MM.1S (cell line): ENCODE measurements around the gene ZMIZ1.

Source experiments
- DNase-seq: peaks from one replicate; pipeline ENCODE4 v3.0.0-alpha.2; 2015
- H2AFZ ChIP-seq: fragments of 300-600 bp; sonication (generic); 2 replicates; pipeline ENCODE4 v1.6.0; 2016; ENCODE audit warnings: antibody characterized with exemption, low read length
- H3F3A ChIP-seq: fragments of 300-600 bp; sonication (generic); 2 replicates; pipeline ENCODE4 v1.6.1; 2016; ENCODE audit warnings: mild to moderate bottlenecking, antibody characterized with exemption, low read length, moderate library complexity, mixed read lengths; ENCODE audit not compliant: insufficient read depth
- H3K27ac ChIP-seq: fragments of 300-600 bp; sonication (generic); 2 replicates; pipeline ENCODE4 v1.5.1; 2016; ENCODE audit warnings: mild to moderate bottlenecking, low read length
- H3K27me3 ChIP-seq: fragments of 300-600 bp; sonication (generic); replicated peaks from 2 replicates; pipeline ENCODE4 v1.6.0; 2016; ENCODE audit warnings: low read length; ENCODE audit not compliant: insufficient read depth
- H3K36me3 ChIP-seq: fragments of 300-600 bp; sonication (generic); replicated peaks from 2 replicates; pipeline ENCODE4 v1.6.1; 2016; ENCODE audit warnings: mild to moderate bottlenecking, low read length, mixed read lengths; ENCODE audit not compliant: insufficient read depth
- H3K4me1 ChIP-seq: fragments of 300-600 bp; sonication (generic); 2 replicates; pipeline ENCODE4 v1.6.1; 2016; ENCODE audit warnings: low read length, mixed read lengths
- H3K4me2 ChIP-seq: fragments of 300-600 bp; sonication (generic); 2 replicates; pipeline ENCODE4 v1.6.0; 2016; ENCODE audit warnings: low read depth, low read length
- H3K4me3 ChIP-seq: fragments of 300-600 bp; sonication (generic); 2 replicates; pipeline ENCODE4 v1.5.1; 2016; ENCODE audit warnings: low read length, mixed read lengths
- H3K79me2 ChIP-seq: fragments of 300-600 bp; sonication (generic); 2 replicates; pipeline ENCODE4 v1.6.1; 2016; ENCODE audit warnings: mixed run types, low read length, mixed read lengths
- H3K9ac ChIP-seq: fragments of 300-600 bp; sonication (generic); 2 replicates; pipeline ENCODE4 v1.6.1; 2016; ENCODE audit warnings: low read length, mixed read lengths
- H3K9me2 ChIP-seq: fragments of 300-600 bp; sonication (generic); replicated peaks from 2 replicates; pipeline ENCODE4 v1.6.1; 2016; ENCODE audit warnings: mild to moderate bottlenecking, low read length, mixed read lengths; ENCODE audit not compliant: insufficient read depth
- H3K9me3 ChIP-seq: fragments of 300-600 bp; sonication (generic); replicated peaks from 2 replicates; pipeline ENCODE4 v1.6.1; 2016; ENCODE audit warnings: mild to moderate bottlenecking, low read length, mixed read lengths; ENCODE audit not compliant: insufficient read depth
- H4K20me1 ChIP-seq: fragments of 300-600 bp; sonication (generic); 2 replicates; pipeline ENCODE4 v1.6.1; 2016; ENCODE audit warnings: mild to moderate bottlenecking, low read length, moderate library complexity, mixed read lengths; ENCODE audit not compliant: insufficient read depth
- CTCF ChIP-seq: fragments of 300-600 bp; sonication (generic); IDR thresholded peaks from 2 replicates; pipeline ENCODE4 v1.5.1; 2016; ENCODE audit warnings: antibody characterized with exemption, low read length, mixed read lengths
- EZH2 ChIP-seq: fragments of 300-600 bp; sonication (generic); optimal IDR thresholded peaks from 2 replicates; pipeline ENCODE3; 2017; ENCODE audit warnings: low read depth, mild to moderate bottlenecking, antibody characterized with exemption, low read length, mixed read lengths
- EZH2phosphoT487 ChIP-seq: fragments of 300-600 bp; sonication (generic); IDR thresholded peaks from 2 replicates; pipeline ENCODE4 v1.6.1; 2018; ENCODE audit warnings: antibody characterized with exemption, low read length

Gene ZMIZ1

GRCh38 chr10:79224263-79224949, 155.6 kb downstream of the ZMIZ1 start:
- Histone ChIP-seq H2AFZ (no peak overlapping the region), H3F3A (no peaks in the 10 kb centered on the region), H3K9me2 (no peaks in the 10 kb centered on the region), H3K4me2 (no peak overlapping the region), H4K20me1 (no peaks in the 10 kb centered on the region), H3K27ac (no peak overlapping the region), H3K4me3 (no peak overlapping the region), H3K27me3 (no peaks in the 10 kb centered on the region), H3K36me3 (no peaks in the 10 kb centered on the region), H3K4me1 (peaks cover 12% of the 10 kb centered on the region), H3K79me2 (no peaks in the 10 kb centered on the region), H3K9ac (no peak overlapping the region), H3K9me3 (no peaks in the 10 kb centered on the region)
- DNase-seq = no peak
- no peak for TF ChIP-seq EZH2phosphoT487
- no peak for TF ChIP-seq CTCF
- no peak for TF ChIP-seq EZH2

DNA sequence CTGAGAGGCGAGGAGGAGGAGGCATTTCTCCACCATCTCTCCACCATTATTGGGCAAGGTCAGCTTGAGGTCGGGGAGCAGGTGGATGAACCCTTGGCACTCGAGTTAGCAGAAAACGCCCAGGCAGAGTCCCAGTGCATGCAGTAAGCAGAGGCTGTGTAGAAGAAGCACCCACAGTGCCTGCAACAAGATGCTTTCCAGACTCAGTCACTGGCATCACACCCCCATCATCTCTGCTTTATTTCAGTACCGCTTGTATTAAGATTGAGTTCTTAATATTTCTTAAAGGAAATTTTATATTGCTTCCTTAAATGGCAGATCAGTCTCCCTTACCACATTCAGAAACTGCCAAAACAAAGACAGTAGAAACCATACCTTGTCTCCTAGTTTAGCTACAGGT, 156.2 kb downstream of the ZMIZ1 start:
- no peaks in the 10 kb centered on the region for H3K36me3 ChIP-seq
- peaks cover 14% of the 10 kb centered on the region for H3K4me1 ChIP-seq
- H3K79me2 ChIP-seq = no peaks in the 10 kb centered on the region
- H3K9ac ChIP-seq = no peak overlapping the region
- H3K9me2 ChIP-seq = no peaks in the 10 kb centered on the region
- H3K27me3 ChIP-seq = no peaks in the 10 kb centered on the region
- H3K4me2 ChIP-seq = no peak overlapping the region
- no peak overlapping the region for H2AFZ ChIP-seq
- no peak for DNase-seq
- no peaks in the 10 kb centered on the region for H3K9me3 ChIP-seq
- H3K4me3 ChIP-seq = no peak overlapping the region
- no peak overlapping the region for H3K27ac ChIP-seq
- H3F3A ChIP-seq = no peaks in the 10 kb centered on the region
- H4K20me1 ChIP-seq = no peaks in the 10 kb centered on the region
- no peak for TF ChIP-seq CTCF
- no peak for TF ChIP-seq EZH2phosphoT487
- TF ChIP-seq EZH2 = no peak

GRCh38 chr10:79226391-79227245, 157.9 kb downstream of the ZMIZ1 start:
- H3K36me3 ChIP-seq = no peaks in the 10 kb centered on the region
- no peak overlapping the region for H2AFZ ChIP-seq
- H3K9ac ChIP-seq = no peak overlapping the region
- H3K4me2 ChIP-seq = no peak overlapping the region
- no peaks in the 10 kb centered on the region for H3K27me3 ChIP-seq
- H3K4me1 ChIP-seq = peaks cover 14% of the 10 kb centered on the region
- no peaks in the 10 kb centered on the region for H3K9me3 ChIP-seq
- no peak overlapping the region for H3K27ac ChIP-seq
- no peak overlapping the region for H3K4me3 ChIP-seq
- H3K9me2 ChIP-seq = no peaks in the 10 kb centered on the region
- no peak for DNase-seq
- H3K79me2 ChIP-seq = no peaks in the 10 kb centered on the region
- H4K20me1 ChIP-seq = no peaks in the 10 kb centered on the region
- H3F3A ChIP-seq = no peaks in the 10 kb centered on the region
- no peak for TF ChIP-seq EZH2phosphoT487
- TF ChIP-seq EZH2 = no peak
- no peak for TF ChIP-seq CTCF
